Measurements from ENCODE around the gene CDC42SE2. TPM values are rescaled to one million over a fixed set of nuclear protein-coding genes. Genes with fewer than 3 reads are reported as not detected.
A peak's percentile ranks its signal among the peaks of the same experiment; 100 is the strongest.

The CDC42SE2 gene
- polyA plus RNA-seq, 3 donors: 34.4 to 135 (median 92.6) TPM

GRCh38 chr5:131260895-131261294 is 3.0 kb upstream of the CDC42SE2 start:
- Mint-ChIP-seq H3K4me1 (peaks cover 39% of the 10 kb centered on the region), H3K27ac (peak overlapping the region in 1 of 7 donors; percentile 53)

DNA sequence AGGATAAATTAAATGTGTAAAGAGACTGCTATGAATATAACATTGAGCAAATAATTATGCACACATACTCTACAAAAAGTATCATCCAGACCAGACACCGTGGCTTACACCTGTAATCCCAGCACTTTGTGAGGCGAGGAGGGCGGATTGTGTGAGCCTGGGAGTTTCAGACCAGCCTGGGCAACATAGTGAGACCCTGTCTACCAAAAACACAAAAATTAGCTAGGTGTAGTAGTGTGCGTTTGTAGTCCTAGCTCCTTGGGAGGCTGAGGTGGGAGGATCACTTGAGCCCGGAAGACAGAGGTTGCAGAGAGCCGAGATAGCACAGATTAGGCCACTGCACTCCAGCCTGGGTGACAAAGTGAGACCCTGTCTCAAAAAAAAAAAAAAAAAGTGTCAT is 2.4 kb upstream of the CDC42SE2 start:
- Histone ChIP-seq H3K36me3 (replicated peaks in 1 of 2; ENCODE audit: control insufficient read depth in 1 of 2, insufficient read depth in 2 of 2, low read length in 2 of 2) (no peaks in the 10 kb centered on the region), H3K4me2 (replicated peaks; ENCODE audit: extremely low read depth, low read length, poor library complexity, severe bottlenecking) (no peak overlapping the region), H3K27me3 (ENCODE audit: control insufficient read depth in 2 of 2, insufficient read depth in 2 of 2, low read length in 2 of 2) (no peaks in the 10 kb centered on the region), H3K4me1 (ENCODE audit: control insufficient read depth in 1 of 2, insufficient read depth in 2 of 2, low read length in 2 of 2) (peaks cover 35 to 44% of the 10 kb centered on the region in 2 donors), H3K79me2 (ENCODE audit: insufficient read depth, low read length) (peaks cover 41% of the 10 kb centered on the region), H3K9me3 (replicated peaks in 1 of 2; ENCODE audit: control insufficient read depth in 1 of 2, insufficient read depth in 1 of 2, low read length in 2 of 2) (no peaks in the 10 kb centered on the region), H3K4me3 (replicated peaks in 1 of 3; ENCODE audit: low read depth in 2 of 3, low read length in 3 of 3) (no peak overlapping the region), H2AFZ (ENCODE audit: insufficient read depth, low read depth, low read length, poor library complexity, severe bottlenecking) (no peak overlapping the region), H3K27ac (ENCODE audit: low read depth in 1 of 2, low read length in 2 of 2) (no peak overlapping the region), H3K9ac (ENCODE audit: insufficient read depth, low read length, poor library complexity, severe bottlenecking) (no peak overlapping the region), H4K20me1 (ENCODE audit: insufficient read depth, low read length) (peaks cover 10% of the 10 kb centered on the region)
- Mint-ChIP-seq H3K27ac (no peak overlapping the region), H3K4me3 (no peak overlapping the region), H3K36me3 (no peaks in the 10 kb centered on the region), H3K9me3 (no peaks in the 10 kb centered on the region), H3K27me3 (ENCODE audit: low read depth in 3 of 3) (peaks cover 0 to 2% (median 0%) of the 10 kb centered on the region in 3 donors), H3K4me1 (peaks cover 34% of the 10 kb centered on the region)
- intact Hi-C loops (cut with micrococcal nuclease): loop anchor here in 1 of 2 donors (5.0 kb wide), 1 partner anchor 121 kb away; no protein-coding TSS in a partner anchor
- no peak for DNase-seq
- TF ChIP-seq, protein P1, sequence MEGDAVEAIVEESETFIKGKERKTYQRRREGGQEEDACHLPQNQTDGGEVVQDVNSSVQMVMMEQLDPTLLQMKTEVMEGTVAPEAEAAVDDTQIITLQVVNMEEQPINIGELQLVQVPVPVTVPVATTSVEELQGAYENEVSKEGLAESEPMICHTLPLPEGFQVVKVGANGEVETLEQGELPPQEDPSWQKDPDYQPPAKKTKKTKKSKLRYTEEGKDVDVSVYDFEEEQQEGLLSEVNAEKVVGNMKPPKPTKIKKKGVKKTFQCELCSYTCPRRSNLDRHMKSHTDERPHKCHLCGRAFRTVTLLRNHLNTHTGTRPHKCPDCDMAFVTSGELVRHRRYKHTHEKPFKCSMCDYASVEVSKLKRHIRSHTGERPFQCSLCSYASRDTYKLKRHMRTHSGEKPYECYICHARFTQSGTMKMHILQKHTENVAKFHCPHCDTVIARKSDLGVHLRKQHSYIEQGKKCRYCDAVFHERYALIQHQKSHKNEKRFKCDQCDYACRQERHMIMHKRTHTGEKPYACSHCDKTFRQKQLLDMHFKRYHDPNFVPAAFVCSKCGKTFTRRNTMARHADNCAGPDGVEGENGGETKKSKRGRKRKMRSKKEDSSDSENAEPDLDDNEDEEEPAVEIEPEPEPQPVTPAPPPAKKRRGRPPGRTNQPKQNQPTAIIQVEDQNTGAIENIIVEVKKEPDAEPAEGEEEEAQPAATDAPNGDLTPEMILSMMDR (IDR thresholded peaks at IDR 0.05): no peak
- WGBS (ENCODE audit: insufficient coverage): 100% methylated on average over 2 of the region's 6 CpGs

More at GRCh38 chr5:131260895-131261294, 3.0 kb upstream of the CDC42SE2 start:
- no peaks in the 10 kb centered on the region for H3K36me3 Mint-ChIP-seq
- no CpG with 5 or more reads among the region's 1 CpG for WGBS (ENCODE audit: insufficient coverage)
- Histone ChIP-seq H3K4me1 (ENCODE audit: control insufficient read depth in 1 of 2, insufficient read depth in 2 of 2, low read length in 2 of 2) (peaks cover 38 to 44% of the 10 kb centered on the region in 2 donors), H4K20me1 (ENCODE audit: insufficient read depth, low read length) (peaks cover 5% of the 10 kb centered on the region), H2AFZ (ENCODE audit: insufficient read depth, low read depth, low read length, poor library complexity, severe bottlenecking) (no peak overlapping the region), H3K4me2 (replicated peaks; ENCODE audit: extremely low read depth, low read length, poor library complexity, severe bottlenecking) (no peak overlapping the region), H3K79me2 (ENCODE audit: insufficient read depth, low read length) (peaks cover 35% of the 10 kb centered on the region), H3K4me3 (replicated peaks in 1 of 3; ENCODE audit: low read depth in 2 of 3, low read length in 3 of 3) (no peak overlapping the region), H3K27me3 (ENCODE audit: control insufficient read depth in 2 of 2, insufficient read depth in 2 of 2, low read length in 2 of 2) (no peaks in the 10 kb centered on the region), H3K36me3 (replicated peaks in 1 of 2; ENCODE audit: control insufficient read depth in 1 of 2, insufficient read depth in 2 of 2, low read length in 2 of 2) (no peaks in the 10 kb centered on the region), H3K27ac (ENCODE audit: low read depth in 1 of 2, low read length in 2 of 2) (no peak overlapping the region), H3K9me3 (replicated peaks in 1 of 2; ENCODE audit: control insufficient read depth in 1 of 2, insufficient read depth in 1 of 2, low read length in 2 of 2) (no peaks in the 10 kb centered on the region), H3K9ac (ENCODE audit: insufficient read depth, low read length, poor library complexity, severe bottlenecking) (no peak overlapping the region)
- H3K9me3 Mint-ChIP-seq: no peaks in the 10 kb centered on the region
- intact Hi-C loops (cut with micrococcal nuclease): loop anchor here in 1 of 2 donors (5.0 kb wide), 1 partner anchor 121 kb away; no protein-coding TSS in a partner anchor
- no peak overlapping the region for H3K4me3 Mint-ChIP-seq
- DNase-seq: no peak
- TF ChIP-seq, protein P1 (IDR thresholded peaks at IDR 0.05): no peak
- peaks cover 0 to 2% (median 0%) of the 10 kb centered on the region in 3 donors for H3K27me3 Mint-ChIP-seq (ENCODE audit: low read depth in 3 of 3)
